A549 treated with AZD9567 at 1 μM for 4 hours (cell line): Measurements from ENCODE around the gene PLK1. TPM values are rescaled to one million over a fixed set of nuclear protein-coding genes. Genes with fewer than 3 reads are reported as not detected.

Experiments
- total RNA-seq: library from RNA; stranded (reverse); fragments of 200-300 nt; extraction: Qiagen RNA extraction; gene quantifications from 5 replicates; pipeline ENCODE4 v1.2.3, GENCODE V29; 2022; ENCODE audit not compliant: insufficient read depth

Gene PLK1
- total RNA-seq, result 143 to 160 TPM (median 152 TPM) in 5 replicates

GRCh38 chr16:23678430-23679273, at the start of gene PLK1:
Gene PLK1, plus strand, starts transcription at chr16:23678889. Its CDS starts 44 bp downstream, at chr16:23678933.

GRCh38 chr16:23640931-23641765, 37.5 kb upstream of the PLK1 start, which contains the start of the genes DCTN5 and PALB2:
Gene DCTN5, plus strand, starts transcription at chr16:23641466. Its CDS starts 77 bp downstream, at chr16:23641543.
Gene PALB2, minus strand, starts transcription at chr16:23641310. Its CDS starts 153 bp downstream, at chr16:23641157.

GRCh38 chr16:23712976-23713375, 34.3 kb downstream of the PLK1 start, which contains the start of gene ERN2:
Gene ERN2, minus strand, starts transcription at chr16:23713222. Its CDS starts 35 bp downstream, at chr16:23713187.

Other genes with a start within 250 kb of the PLK1 start
- gene COG7, start 225.7 kb upstream of the PLK1 start, total RNA-seq, result 10.2 to 16.0 TPM (median 15.5 TPM) in 5 replicates
- gene GGA2, start 168.4 kb upstream of the PLK1 start, total RNA-seq, result 28.5 to 33.8 TPM (median 30.3 TPM) in 5 replicates
- gene EARS2, start 121.5 kb upstream of the PLK1 start, total RNA-seq, result 15.3 to 30.0 TPM (median 28.6 TPM) in 5 replicates
- 43.8 to 54.0 TPM (median 47.9 TPM) in 5 replicates for gene UBFD1, start 121.2 kb upstream of the PLK1 start, total RNA-seq
- gene NDUFAB1, start 82.6 kb upstream of the PLK1 start, total RNA-seq, result 157 to 196 TPM (median 190 TPM) in 5 replicates
- 10.7 to 13.4 TPM (median 11.5 TPM) in 5 replicates for gene PALB2, start 37.6 kb upstream of the PLK1 start, total RNA-seq
- 54.5 to 72.2 TPM (median 71.8 TPM) in 5 replicates for gene DCTN5, start 37.4 kb upstream of the PLK1 start, total RNA-seq
- not detected in 5 replicates for gene ERN2, start 34.3 kb downstream of the PLK1 start, total RNA-seq
- 0.05 TPM in 1 of 5 replicates, not detected in the others for gene CHP2, start 76.1 kb downstream of the PLK1 start, total RNA-seq
- 0.08 to 0.25 TPM (median 0.21 TPM) in 4 of 5 replicates, not detected in the other for gene PRKCB, start 157.1 kb downstream of the PLK1 start, total RNA-seq